GM18873 (cell line): ENCODE results near the gene ELOA.
A peak's percentile ranks its signal among the peaks of the same experiment; 100 is the strongest.

Experiments used
- ATAC-seq: cut with Tn5 transposase; IDR thresholded peaks from one replicate; pipeline ENCODE4 v1.9.1; 2021; ENCODE audit warnings: mild to moderate bottlenecking, moderate library complexity, moderate number of reproducible peaks; ENCODE audit not compliant: unreplicated experiment, low FRiP score

ELOA gene

GRCh38 chr1:23743287-23744152 is at the start of gene ELOA:
Gene ELOA, plus strand, starts transcription at chr1:23743471. Its CDS starts 33 bp downstream, at chr1:23743504.
- peak; percentile 61 for ATAC-seq

GRCh38 chr1:23693599-23693998 is 49.7 kb upstream of the ELOA start:
- ATAC-seq, result no peak

GRCh38 chr1:23694371-23694770 is 48.9 kb upstream of the ELOA start:
- ATAC-seq, result no peak

GRCh38 chr1:23695667-23696066 is 47.6 kb upstream of the ELOA start:
- no peak for ATAC-seq

- ATAC-seq, result no peak
These were observed 46.8 kb upstream of the ELOA start for GRCh38 chr1:23696335-23696989.

- no peak for ATAC-seq
These were observed 44.8 kb upstream of the ELOA start for GRCh38 chr1:23698466-23698865.

GRCh38 chr1:23699280-23700179 is 43.7 kb upstream of the ELOA start:
- no peak for ATAC-seq

GRCh38 chr1:23701310-23701709 is 42.0 kb upstream of the ELOA start:
- no peak for ATAC-seq

GRCh38 chr1:23701996-23702395 is 41.3 kb upstream of the ELOA start:
- no peak for ATAC-seq

- no peak for ATAC-seq
These were observed 38.3 kb upstream of the ELOA start for GRCh38 chr1:23704834-23705495.

- no peak for ATAC-seq
These were observed 34.0 kb upstream of the ELOA start for GRCh38 chr1:23709229-23709628.

GRCh38 chr1:23718482-23718881 is 24.8 kb upstream of the ELOA start:
- no peak for ATAC-seq

GRCh38 chr1:23719162-23719820 is 24.0 kb upstream of the ELOA start:
- no peak for ATAC-seq

- ATAC-seq, result peak; percentile 49
These were observed 22.8 kb upstream of the ELOA start for GRCh38 chr1:23720256-23720995.

- ATAC-seq, result no peak
These were observed 20.6 kb upstream of the ELOA start for GRCh38 chr1:23722652-23723051.

GRCh38 chr1:23726686-23727085 is 16.6 kb upstream of the ELOA start:
- ATAC-seq, result no peak

- ATAC-seq, result no peak
These were observed 15.9 kb upstream of the ELOA start for GRCh38 chr1:23727362-23727811.

GRCh38 chr1:23732363-23733224 is 10.7 kb upstream of the ELOA start:
- no peak for ATAC-seq
